GM19395 (cell line): ENCODE results near the gene SLC17A2.

Source experiments
- ATAC-seq: cut with Tn5 transposase; IDR thresholded peaks from one replicate; pipeline ENCODE4 v1.9.1; 2021; ENCODE audit warnings: mild to moderate bottlenecking, moderate library complexity; ENCODE audit not compliant: unreplicated experiment

The SLC17A2 gene

GRCh38 chr6:25888626-25889025 lies 41.9 kb downstream of the SLC17A2 start:
- ATAC-seq, result no peak

- no peak for ATAC-seq
Measured at GRCh38 chr6:25886066-25886465, 44.4 kb downstream of the SLC17A2 start.

- ATAC-seq, result no peak
Measured at GRCh38 chr6:25883991-25884390, 46.5 kb downstream of the SLC17A2 start.

- ATAC-seq, result no peak
Measured at GRCh38 chr6:25883536-25883935, 47.0 kb downstream of the SLC17A2 start.

- ATAC-seq, result no peak
Measured at GRCh38 chr6:25882051-25882496, 48.4 kb downstream of the SLC17A2 start.

- ATAC-seq, result no peak
Measured at GRCh38 chr6:25880601-25881000, 49.9 kb downstream of the SLC17A2 start.

- ATAC-seq, result no peak
Measured at GRCh38 chr6:25878721-25879322, 51.7 kb downstream of the SLC17A2 start.

- no peak for ATAC-seq
Measured at GRCh38 chr6:25875926-25876602, 54.4 kb downstream of the SLC17A2 start.

GRCh38 chr6:25875563-25875905 lies 55.0 kb downstream of the SLC17A2 start:
- no peak for ATAC-seq

GRCh38 chr6:25874822-25875562 lies 55.5 kb downstream of the SLC17A2 start:
- no peak for ATAC-seq

GRCh38 chr6:25874118-25874517 lies 56.4 kb downstream of the SLC17A2 start, which contains the start of gene SLC17A3:
Gene SLC17A3 (minus strand): TSS chr6:25874243. CDS start chr6:25868387, 5,856 bp downstream.
- no peak for ATAC-seq

- no peak for ATAC-seq
Measured at GRCh38 chr6:25872814-25873213, 57.7 kb downstream of the SLC17A2 start.

GRCh38 chr6:25869840-25870239 lies 60.7 kb downstream of the SLC17A2 start:
- no peak for ATAC-seq

- ATAC-seq, result no peak
Measured at GRCh38 chr6:25868436-25869183, 61.9 kb downstream of the SLC17A2 start.

GRCh38 chr6:25866011-25866410 lies 64.5 kb downstream of the SLC17A2 start:
- no peak for ATAC-seq

- ATAC-seq, result no peak
Measured at GRCh38 chr6:25863360-25863759, 67.1 kb downstream of the SLC17A2 start.
